ENCODE results near the gene EVI2B. TPM values are rescaled to one million over a fixed set of nuclear protein-coding genes. Genes with fewer than 3 reads are reported as not detected.

EVI2B gene
- total RNA-seq, 1 experiment from 2014 or later = not detected

GRCh38 chr17:31299624-31300023 lies 14.2 kb downstream of the EVI2B start:
- Histone ChIP-seq H3K4me1 (replicated peaks; ENCODE audit: insufficient read depth) (no peaks in the 10 kb centered on the region), H4K20me1 (ENCODE audit: insufficient read depth) (0 out of 2 replicates have a peak, but pooled peaks cover 5% of the 10 kb centered on the region), H3K27me3 (ENCODE audit: insufficient read depth, low read depth) (no peaks in the 10 kb centered on the region), H3K9me2 (ENCODE audit: insufficient read depth) (no peaks in the 10 kb centered on the region), H3K9me3 (ENCODE audit: insufficient read depth, low read depth) (no peaks in the 10 kb centered on the region), H3K79me2 (ENCODE audit: low read depth) (no peaks in the 10 kb centered on the region), H3K4me3 (no peak overlapping the region), H3K36me3 (ENCODE audit: low read depth) (no peaks in the 10 kb centered on the region), H2AFZ (no peak overlapping the region), H3F3A (ENCODE audit: insufficient read depth, low read depth) (peaks cover 3% of the 10 kb centered on the region; the same call in 1 of the 2 replicates), H3K27ac (no peak overlapping the region), H3K4me2 (no peak overlapping the region)
- CTCF ChIA-PET = no interaction called here
- POLR2A ChIA-PET (ENCODE audit: unreplicated experiment) = no interaction called here
- BruUV-seq (replicated peaks) = no TSS peak
- TF ChIP-seq EZH2 (IDR thresholded peaks at IDR 0.05; ENCODE audit: low read depth) = no peak
- TF ChIP-seq, protein P1, sequence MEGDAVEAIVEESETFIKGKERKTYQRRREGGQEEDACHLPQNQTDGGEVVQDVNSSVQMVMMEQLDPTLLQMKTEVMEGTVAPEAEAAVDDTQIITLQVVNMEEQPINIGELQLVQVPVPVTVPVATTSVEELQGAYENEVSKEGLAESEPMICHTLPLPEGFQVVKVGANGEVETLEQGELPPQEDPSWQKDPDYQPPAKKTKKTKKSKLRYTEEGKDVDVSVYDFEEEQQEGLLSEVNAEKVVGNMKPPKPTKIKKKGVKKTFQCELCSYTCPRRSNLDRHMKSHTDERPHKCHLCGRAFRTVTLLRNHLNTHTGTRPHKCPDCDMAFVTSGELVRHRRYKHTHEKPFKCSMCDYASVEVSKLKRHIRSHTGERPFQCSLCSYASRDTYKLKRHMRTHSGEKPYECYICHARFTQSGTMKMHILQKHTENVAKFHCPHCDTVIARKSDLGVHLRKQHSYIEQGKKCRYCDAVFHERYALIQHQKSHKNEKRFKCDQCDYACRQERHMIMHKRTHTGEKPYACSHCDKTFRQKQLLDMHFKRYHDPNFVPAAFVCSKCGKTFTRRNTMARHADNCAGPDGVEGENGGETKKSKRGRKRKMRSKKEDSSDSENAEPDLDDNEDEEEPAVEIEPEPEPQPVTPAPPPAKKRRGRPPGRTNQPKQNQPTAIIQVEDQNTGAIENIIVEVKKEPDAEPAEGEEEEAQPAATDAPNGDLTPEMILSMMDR (conservative IDR thresholded peaks at IDR 0.05) = no peak
- no peak for DNase-seq
- intact Hi-C loops (cut with micrococcal nuclease; ENCODE audit: unreplicated experiment) = no loop called here

DNA sequence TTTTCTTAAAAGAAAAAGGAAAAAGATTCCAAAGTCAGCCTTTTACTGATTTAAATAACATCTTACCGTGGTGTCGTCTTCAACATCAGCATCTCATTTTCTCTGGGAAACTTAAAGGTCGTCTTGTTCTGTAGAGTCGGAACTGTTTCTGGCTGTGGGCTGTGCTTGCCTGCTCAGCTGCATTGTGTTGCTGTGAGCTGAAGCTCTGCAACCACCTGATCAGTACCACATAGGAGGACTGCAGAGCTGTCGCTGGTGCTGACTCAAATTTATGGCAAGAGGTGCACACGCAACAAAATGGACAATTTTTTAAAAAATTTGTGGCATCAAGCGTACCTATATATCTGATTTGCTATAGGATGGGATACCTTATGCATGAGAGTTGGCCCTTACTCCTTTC lies 16.8 kb downstream of the EVI2B start, which contains the start of gene OMG:
Gene OMG, minus strand, starts transcription at position 150 of the 400 bp plus-strand sequence. CDS start 908 bp downstream, outside the sequence.
- Histone ChIP-seq H3K4me3 (no peak within 1 kb of the TSS), H3F3A (ENCODE audit: insufficient read depth, low read depth) (peaks cover 3% of the 10 kb centered on the region; the same call in 1 of the 2 replicates), H3K36me3 (ENCODE audit: low read depth) (no peaks in the 10 kb centered on the region), H3K27me3 (ENCODE audit: insufficient read depth, low read depth) (no peaks in the 10 kb centered on the region), H3K4me1 (replicated peaks; ENCODE audit: insufficient read depth) (no peaks in the 10 kb centered on the region), H3K9me3 (ENCODE audit: insufficient read depth, low read depth) (no peaks in the 10 kb centered on the region), H3K4me2 (no peak within 1 kb of the TSS), H4K20me1 (ENCODE audit: insufficient read depth) (0 out of 2 replicates have a peak, but pooled peaks cover 5% of the 10 kb centered on the region), H3K27ac (no peak within 1 kb of the TSS), H2AFZ (no peak within 1 kb of the TSS), H3K79me2 (ENCODE audit: low read depth) (no peaks in the 10 kb centered on the region), H3K9me2 (ENCODE audit: insufficient read depth) (no peaks in the 10 kb centered on the region)
- intact Hi-C loops (cut with micrococcal nuclease; ENCODE audit: unreplicated experiment) = no loop called here
- TF ChIP-seq, protein P1 (conservative IDR thresholded peaks at IDR 0.05) = no peak
- no peak for TF ChIP-seq EZH2 (IDR thresholded peaks at IDR 0.05; ENCODE audit: low read depth)
- CTCF ChIA-PET = no interaction called here
- no TSS peak for BruUV-seq (replicated peaks)
- DNase-seq = no peak
- POLR2A ChIA-PET (ENCODE audit: unreplicated experiment) = no interaction called here

DNA sequence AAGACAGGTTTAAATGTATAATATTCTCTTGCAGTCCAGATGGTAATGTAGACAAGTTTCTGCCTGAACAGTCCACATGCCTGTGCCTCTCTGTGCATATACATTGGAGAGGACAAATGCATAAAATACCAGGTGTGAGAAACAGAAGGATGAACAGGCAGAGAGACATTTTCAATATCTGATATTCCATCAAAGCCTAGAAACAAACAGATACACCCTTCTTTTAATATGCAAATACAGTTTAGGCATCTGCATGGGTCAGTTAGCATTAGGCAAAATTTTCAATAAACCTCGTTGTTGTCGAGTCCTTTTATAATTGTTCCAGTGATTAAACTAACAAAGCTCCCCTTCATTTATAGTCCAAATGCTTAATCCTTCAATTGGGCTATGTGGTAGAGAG lies 17.7 kb downstream of the EVI2B start:
- no peaks in the 10 kb centered on the region for H3K4me1 ChIP-seq (replicated peaks; ENCODE audit: insufficient read depth)
- 0 out of 2 replicates have a peak, but pooled peaks cover 5% of the 10 kb centered on the region for H4K20me1 ChIP-seq (ENCODE audit: insufficient read depth)
- no peak for DNase-seq
- no peak for TF ChIP-seq EZH2 (IDR thresholded peaks at IDR 0.05; ENCODE audit: low read depth)
- TF ChIP-seq, protein P1 (conservative IDR thresholded peaks at IDR 0.05) = no peak
- no peaks in the 10 kb centered on the region for H3K27me3 ChIP-seq (ENCODE audit: insufficient read depth, low read depth)
- no peaks in the 10 kb centered on the region for H3K9me2 ChIP-seq (ENCODE audit: insufficient read depth)
- peaks cover 3% of the 10 kb centered on the region; the same call in 1 of the 2 replicates for H3F3A ChIP-seq (ENCODE audit: insufficient read depth, low read depth)
- H2AFZ ChIP-seq = no peak overlapping the region
- POLR2A ChIA-PET (ENCODE audit: unreplicated experiment) = no interaction called here
- H3K79me2 ChIP-seq (ENCODE audit: low read depth) = no peaks in the 10 kb centered on the region
- BruUV-seq (replicated peaks) = no TSS peak
- CTCF ChIA-PET = no interaction called here
- H3K27ac ChIP-seq = no peak overlapping the region
- H3K9me3 ChIP-seq (ENCODE audit: insufficient read depth, low read depth) = no peaks in the 10 kb centered on the region
- no peak overlapping the region for H3K4me3 ChIP-seq
- no peaks in the 10 kb centered on the region for H3K36me3 ChIP-seq (ENCODE audit: low read depth)
- no peak overlapping the region for H3K4me2 ChIP-seq
- intact Hi-C loops (cut with micrococcal nuclease; ENCODE audit: unreplicated experiment) = no loop called here

Measured in PC-9 (cell line).